Astrocyte of the cerebellum (primary cell): Measurements from ENCODE around the gene SIT1.

Experiments
- DNase-seq: peaks from one replicate; pipeline ENCODE4 v3.0.0-alpha.2; 2011; ENCODE audit warnings: low read depth
- H3K4me3 ChIP-seq: 2 replicates; pipeline ENCODE4 v1.5.1; 2011; ENCODE audit warnings: mild to moderate bottlenecking, low read depth, low read length, moderate library complexity
- in situ Hi-C: cut with HindIII; loops from 2 replicates; pipeline ENCODE4 v1.10.0; 2017; ENCODE audit warnings: low sequenced_read_pairs
- TF ChIP-seq, protein P1 (sequence below): IDR thresholded peaks from 2 replicates; pipeline ENCODE4 v1.5.1; 2012; ENCODE audit warnings: low read length, low read depth, moderate library complexity, mild to moderate bottlenecking; ENCODE audit errors: missing control alignments

Gene SIT1

GRCh38 chr9:35605351-35606137, 45.2 kb downstream of the SIT1 start:
- peak overlapping the region; percentile 64 for H3K4me3 ChIP-seq
- in situ Hi-C loops, result loop anchor here (10.0 kb wide), 1 partner anchor 69 kb away; the partner anchor contains the start of gene CA9
- DNase-seq, result no peak
- TF ChIP-seq, protein P1, sequence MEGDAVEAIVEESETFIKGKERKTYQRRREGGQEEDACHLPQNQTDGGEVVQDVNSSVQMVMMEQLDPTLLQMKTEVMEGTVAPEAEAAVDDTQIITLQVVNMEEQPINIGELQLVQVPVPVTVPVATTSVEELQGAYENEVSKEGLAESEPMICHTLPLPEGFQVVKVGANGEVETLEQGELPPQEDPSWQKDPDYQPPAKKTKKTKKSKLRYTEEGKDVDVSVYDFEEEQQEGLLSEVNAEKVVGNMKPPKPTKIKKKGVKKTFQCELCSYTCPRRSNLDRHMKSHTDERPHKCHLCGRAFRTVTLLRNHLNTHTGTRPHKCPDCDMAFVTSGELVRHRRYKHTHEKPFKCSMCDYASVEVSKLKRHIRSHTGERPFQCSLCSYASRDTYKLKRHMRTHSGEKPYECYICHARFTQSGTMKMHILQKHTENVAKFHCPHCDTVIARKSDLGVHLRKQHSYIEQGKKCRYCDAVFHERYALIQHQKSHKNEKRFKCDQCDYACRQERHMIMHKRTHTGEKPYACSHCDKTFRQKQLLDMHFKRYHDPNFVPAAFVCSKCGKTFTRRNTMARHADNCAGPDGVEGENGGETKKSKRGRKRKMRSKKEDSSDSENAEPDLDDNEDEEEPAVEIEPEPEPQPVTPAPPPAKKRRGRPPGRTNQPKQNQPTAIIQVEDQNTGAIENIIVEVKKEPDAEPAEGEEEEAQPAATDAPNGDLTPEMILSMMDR, result no peak

- H3K4me3 ChIP-seq, result peak within 1 kb of the TSS; percentile 64
- TF ChIP-seq, protein P1, result no peak
- DNase-seq, result no peak
- in situ Hi-C loops, result loop anchor here (10.0 kb wide), 1 partner anchor 70 kb away; the partner anchor contains the start of gene CA9
Observed at GRCh38 chr9:35604578-35605350, 46.0 kb downstream of the SIT1 start, which contains the start of gene TESK1. Gene TESK1 (plus strand): TSS chr9:35605262. CDS start chr9:35605620, 358 bp downstream.

DNA sequence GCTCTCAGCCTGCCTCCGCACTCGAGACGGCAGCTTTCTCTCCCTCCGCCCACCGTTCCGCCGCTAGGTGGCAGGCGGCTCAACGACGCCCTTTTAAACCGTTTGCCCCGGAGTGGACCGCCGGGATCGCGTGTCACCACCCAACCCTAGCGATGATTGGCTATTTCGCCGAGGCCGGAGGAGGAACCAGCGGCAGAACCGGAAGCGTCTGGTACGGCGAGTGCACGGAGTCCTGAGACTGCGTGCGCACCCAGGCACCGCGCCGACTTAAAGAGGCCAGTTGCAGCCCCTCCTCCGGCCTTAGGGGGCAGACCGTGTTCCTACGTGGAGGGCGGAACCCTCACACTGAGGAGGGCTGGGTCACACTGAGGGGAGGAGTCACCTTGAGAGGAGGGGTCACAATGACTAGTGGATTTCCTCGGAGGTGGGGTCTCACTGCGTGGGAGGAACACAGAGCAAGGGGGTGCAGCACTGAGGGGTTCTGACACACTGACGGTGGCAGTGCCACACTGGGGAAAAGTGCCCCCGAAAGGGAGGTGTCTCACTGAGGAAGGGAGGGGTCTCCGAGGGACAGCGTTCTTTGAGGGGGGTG, 46.6 kb downstream of the SIT1 start:
- TF ChIP-seq, protein P1, result peak; percentile 94
- peak; percentile 99 for DNase-seq
- in situ Hi-C loops, result loop anchor here (10.0 kb wide), 1 partner anchor 71 kb away; the partner anchor contains the start of gene CA9
- H3K4me3 ChIP-seq, result peak overlapping the region; percentile 64

DNA sequence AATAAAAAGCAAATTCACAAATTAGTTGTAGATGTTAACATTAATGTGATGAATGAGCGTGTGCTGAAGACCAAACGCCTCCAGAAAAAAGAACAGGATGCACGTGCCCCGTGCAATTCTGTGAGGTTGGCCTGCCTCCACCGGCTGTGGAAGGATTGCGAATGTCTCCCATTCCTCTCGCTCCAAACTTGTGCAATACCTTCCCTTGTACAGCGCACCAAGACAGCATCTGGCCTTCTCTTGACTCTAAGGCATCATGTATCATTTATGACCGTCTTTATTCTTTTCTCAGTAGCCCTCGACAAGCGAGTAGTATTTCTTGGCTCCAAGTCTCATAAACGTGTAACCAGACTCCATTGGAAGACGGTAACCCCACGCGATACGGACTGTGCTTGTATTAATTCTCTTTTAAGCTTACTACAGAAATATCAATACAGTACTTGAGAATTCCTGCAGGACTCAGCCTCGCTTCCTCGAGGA, 47.2 kb downstream of the SIT1 start:
- H3K4me3 ChIP-seq, result peak overlapping the region; percentile 40
- TF ChIP-seq, protein P1, result no peak
- in situ Hi-C loops, result loop anchor here (10.0 kb wide), 1 partner anchor 71 kb away; the partner anchor contains the start of gene CA9
- no peak for DNase-seq

GRCh38 chr9:35599763-35600604, 50.7 kb downstream of the SIT1 start:
- in situ Hi-C loops, result loop anchor here (10.0 kb wide), 1 partner anchor 75 kb away; the partner anchor contains the start of gene CA9
- no peak overlapping the region for H3K4me3 ChIP-seq
- DNase-seq, result no peak
- TF ChIP-seq, protein P1, result no peak
